Endodermal cell (in vitro differentiated cells): ENCODE results near the gene DHX40. TPM values are rescaled to one million over a fixed set of nuclear protein-coding genes. Genes with fewer than 3 reads are reported as not detected.
A peak's percentile ranks its signal among the peaks of the same experiment; 100 is the strongest.
"Not testable (repeated sequence)": the region's sequence is repeated elsewhere in the genome, so short reads cannot be mapped to it uniquely, and the experiment has no call there.

Experiments
- DNase-seq: peaks from one replicate; pipeline ENCODE4 v3.0.0-alpha.2; 2017
- H3K27ac ChIP-seq: 2 replicates; pipeline ENCODE4 v1.5.1; 2013; ENCODE audit warnings: mild to moderate bottlenecking, low read depth, low read length, moderate library complexity
- H3K27me3 ChIP-seq: 2 replicates; pipeline ENCODE4 v1.6.1; 2013; ENCODE audit warnings: mild to moderate bottlenecking, low read length, moderate library complexity; ENCODE audit not compliant: insufficient read depth, control insufficient read depth, poor library complexity, severe bottlenecking
- H3K36me3 ChIP-seq: 2 replicates; pipeline ENCODE4 v1.7.0; 2013; ENCODE audit warnings: mild to moderate bottlenecking, low read length, moderate library complexity; ENCODE audit not compliant: control insufficient read depth, insufficient read depth
- H3K4me1 ChIP-seq: one replicate; pipeline ENCODE4 v1.7.0; 2013; ENCODE audit warnings: low read length; ENCODE audit not compliant: control insufficient read depth, insufficient read depth
- H3K4me3 ChIP-seq: 2 replicates; pipeline ENCODE4 v1.5.1; 2013; ENCODE audit warnings: mild to moderate bottlenecking, low read length, moderate library complexity
- H3K9ac ChIP-seq: 2 replicates; pipeline ENCODE4 v1.6.1; 2013; ENCODE audit warnings: mild to moderate bottlenecking, low read length, moderate library complexity; ENCODE audit not compliant: poor library complexity, severe bottlenecking; ENCODE audit errors: extremely low read depth
- H3K9me3 ChIP-seq: 2 replicates; pipeline ENCODE4 v1.6.1; 2013; ENCODE audit warnings: mild to moderate bottlenecking, low read length, moderate library complexity; ENCODE audit not compliant: control insufficient read depth
- H3K27ac Mint-ChIP-seq: 2 replicates; pipeline ENCODE4 v1.8.0; 2020; ENCODE audit warnings: mixed read lengths
- H3K27me3 Mint-ChIP-seq: 2 replicates; pipeline ENCODE4 v1.8.0; 2021; ENCODE audit warnings: mild to moderate bottlenecking, mixed read lengths; ENCODE audit not compliant: insufficient read depth
- H3K36me3 Mint-ChIP-seq: 2 replicates; pipeline ENCODE4 v1.8.0; 2020; ENCODE audit warnings: low read depth, mixed read lengths
- H3K4me1 Mint-ChIP-seq: 2 replicates; pipeline ENCODE4 v1.8.0; 2020; ENCODE audit warnings: mixed read lengths
- H3K4me3 Mint-ChIP-seq: 2 replicates; pipeline ENCODE4 v1.8.0; 2020; ENCODE audit warnings: mild to moderate bottlenecking, moderate library complexity, mixed read lengths
- H3K9me3 Mint-ChIP-seq: 2 replicates; pipeline ENCODE4 v1.8.0; 2020; ENCODE audit warnings: mild to moderate bottlenecking, mixed read lengths
- WGBS, 2 experiments: methylation state at CpG; one replicate each; pipeline versions ENCODE4 v1.1.5 to v1.1.7; 2013; ENCODE audit warnings: missing lambda C conversion rate in 2 of 2, mixed read lengths in 1 of 2; ENCODE audit not compliant: insufficient coverage in 1 of 2, insufficient read length in 1 of 2; 5-methylcytosine and 5-hydroxymethylcytosine counted together
- total RNA-seq, 2 donors: library from RNA; stranded (reverse); fragmentation: NEBNext Ultra II Directional in 1 of 2; extraction: Animal tissue kit (Norgen Biotek cat#: 25700) in 1 of 2; gene quantifications; 2 replicates in 1 of 2; 3 replicates in 1 of 2; pipeline ENCODE4 v1.2.1, GENCODE V29; 2021
- TF ChIP-seq, protein P1 (sequence below): fragments of 200-600 bp; sonication (generic); conservative IDR thresholded peaks from 2 replicates; pipeline ENCODE4 v1.5.0; 2021; ENCODE audit warnings: antibody characterized with exemption, mild to moderate bottlenecking

Gene DHX40
- total RNA-seq, 2 donors from 2014 or later: 32.7 to 36.2 TPM

DNA sequence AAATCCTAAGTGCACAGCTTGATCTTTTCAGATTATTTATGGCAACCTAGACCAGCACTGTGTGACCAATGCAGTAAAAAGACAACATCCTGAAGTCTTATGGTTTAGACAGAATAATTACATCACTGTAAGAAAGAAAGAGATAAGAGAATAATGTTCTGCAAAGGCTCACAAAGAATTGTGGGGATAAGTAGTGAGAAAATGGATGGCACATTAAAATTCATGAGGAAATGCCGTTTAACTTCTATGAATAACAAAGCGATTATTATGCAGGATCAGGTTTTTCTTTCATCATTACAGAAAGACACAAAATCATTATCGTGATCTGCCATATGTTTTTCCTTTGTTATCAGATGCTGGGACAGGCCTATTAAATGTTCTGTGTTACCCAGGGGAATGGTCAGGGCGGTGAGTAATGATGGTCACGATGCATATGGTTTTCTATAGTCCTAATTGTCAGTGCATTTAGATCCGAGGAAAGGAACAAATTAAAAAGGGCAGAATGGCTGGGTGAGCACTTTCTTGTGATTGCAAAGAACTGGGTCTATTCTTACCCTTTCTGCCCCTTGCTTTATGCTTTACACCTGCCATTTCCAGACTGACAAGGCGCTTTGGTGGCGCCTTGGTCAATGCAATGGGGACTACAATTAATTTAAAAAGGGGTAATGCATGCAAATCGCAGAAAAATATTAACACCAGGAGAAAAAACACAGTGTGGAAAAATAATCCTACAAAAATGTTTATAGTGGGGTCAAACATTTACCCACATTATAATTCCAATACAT is 18.1 kb upstream of the DHX40 start:
- Histone ChIP-seq H3K36me3 (no peaks in the 10 kb centered on the region), H3K9ac (no peak overlapping the region), H3K4me3 (no peak overlapping the region), H3K27ac (peak overlapping the region; percentile 86), H3K27me3 (no peaks in the 10 kb centered on the region), H3K4me1 (no peaks in the 10 kb centered on the region), H3K9me3 (no peaks in the 10 kb centered on the region)
- H3K9me3 Mint-ChIP-seq: no peaks in the 10 kb centered on the region
- 83 to 94% methylated on average over 6 to 8 of the region's 9 CpGs for WGBS, 2 experiments
- H3K27me3 Mint-ChIP-seq: no peaks in the 10 kb centered on the region
- DNase-seq: no peak
- no peaks in the 10 kb centered on the region for H3K36me3 Mint-ChIP-seq
- TF ChIP-seq, protein P1, sequence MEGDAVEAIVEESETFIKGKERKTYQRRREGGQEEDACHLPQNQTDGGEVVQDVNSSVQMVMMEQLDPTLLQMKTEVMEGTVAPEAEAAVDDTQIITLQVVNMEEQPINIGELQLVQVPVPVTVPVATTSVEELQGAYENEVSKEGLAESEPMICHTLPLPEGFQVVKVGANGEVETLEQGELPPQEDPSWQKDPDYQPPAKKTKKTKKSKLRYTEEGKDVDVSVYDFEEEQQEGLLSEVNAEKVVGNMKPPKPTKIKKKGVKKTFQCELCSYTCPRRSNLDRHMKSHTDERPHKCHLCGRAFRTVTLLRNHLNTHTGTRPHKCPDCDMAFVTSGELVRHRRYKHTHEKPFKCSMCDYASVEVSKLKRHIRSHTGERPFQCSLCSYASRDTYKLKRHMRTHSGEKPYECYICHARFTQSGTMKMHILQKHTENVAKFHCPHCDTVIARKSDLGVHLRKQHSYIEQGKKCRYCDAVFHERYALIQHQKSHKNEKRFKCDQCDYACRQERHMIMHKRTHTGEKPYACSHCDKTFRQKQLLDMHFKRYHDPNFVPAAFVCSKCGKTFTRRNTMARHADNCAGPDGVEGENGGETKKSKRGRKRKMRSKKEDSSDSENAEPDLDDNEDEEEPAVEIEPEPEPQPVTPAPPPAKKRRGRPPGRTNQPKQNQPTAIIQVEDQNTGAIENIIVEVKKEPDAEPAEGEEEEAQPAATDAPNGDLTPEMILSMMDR: no peak
- H3K4me1 Mint-ChIP-seq: no peaks in the 10 kb centered on the region
- H3K27ac Mint-ChIP-seq: no peak overlapping the region
- no peak overlapping the region for H3K4me3 Mint-ChIP-seq

DNA sequence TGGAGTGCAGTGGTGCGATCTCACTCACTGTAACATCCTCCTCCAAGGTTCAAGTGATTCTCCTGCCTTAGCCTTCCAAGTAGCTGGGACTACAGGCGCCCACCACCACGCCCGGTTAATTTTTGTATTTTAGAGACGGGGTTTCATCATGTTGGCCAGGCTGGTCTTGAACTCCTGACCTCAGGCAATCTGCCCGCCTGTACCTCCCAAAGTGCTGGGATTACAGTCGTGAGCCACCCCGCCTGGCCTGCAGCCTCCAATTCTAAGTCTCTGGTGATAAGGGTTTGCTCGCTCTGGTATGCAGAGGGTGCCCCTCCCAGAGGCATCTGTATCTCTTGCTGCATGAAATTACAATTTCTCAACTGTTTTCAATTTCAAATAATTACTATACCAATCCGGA is 16.4 kb upstream of the DHX40 start:
- H3K27ac Mint-ChIP-seq, H3K36me3 ChIP-seq, H3K4me3 Mint-ChIP-seq, H3K4me3 ChIP-seq, H3K9me3 ChIP-seq, H3K27me3 Mint-ChIP-seq, H3K9ac ChIP-seq, H3K27ac ChIP-seq, H3K27me3 ChIP-seq, H3K36me3 Mint-ChIP-seq, H3K9me3 Mint-ChIP-seq, DNase-seq, H3K4me1 Mint-ChIP-seq, H3K4me1 ChIP-seq: not testable (repeated sequence)
- 88 to 92% methylated on average over 8 to 10 of the region's 10 CpGs for WGBS, 2 experiments

DNA sequence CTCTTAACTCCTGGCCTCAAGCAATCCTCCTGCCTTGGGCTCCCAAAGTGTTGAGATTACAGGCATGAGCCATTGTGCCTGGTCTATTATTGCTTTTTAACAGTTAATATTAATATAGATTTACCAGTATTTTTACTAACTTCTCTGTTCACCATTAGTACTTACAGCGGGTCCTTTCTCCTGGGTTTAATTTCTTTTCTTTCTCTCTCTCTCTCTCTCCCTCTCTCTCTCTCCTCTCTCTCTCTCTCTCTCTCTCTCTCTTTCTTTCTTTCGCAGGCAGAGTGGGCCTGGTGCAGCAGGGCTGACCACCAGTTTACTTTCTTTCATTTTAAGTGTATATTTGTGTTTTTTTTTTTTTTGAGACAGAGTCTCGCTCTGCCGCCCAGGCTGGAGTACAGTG is 14.7 kb upstream of the DHX40 start:
- TF ChIP-seq, protein P1: no peak
- Histone ChIP-seq H3K27me3 (no peaks in the 10 kb centered on the region), H3K9ac (no peak overlapping the region), H3K27ac (no peak overlapping the region), H3K36me3 (no peaks in the 10 kb centered on the region), H3K4me1 (no peaks in the 10 kb centered on the region), H3K4me3 (no peak overlapping the region), H3K9me3 (no peaks in the 10 kb centered on the region)
- no peaks in the 10 kb centered on the region for H3K4me1 Mint-ChIP-seq
- WGBS, 2 experiments: 88% methylated on average over 1 of the region's 4 CpGs; no CpG with 5 or more reads in 1 of the 2 experiments
- H3K9me3 Mint-ChIP-seq: no peaks in the 10 kb centered on the region
- DNase-seq: no peak
- H3K27me3 Mint-ChIP-seq: peaks cover 1% of the 10 kb centered on the region
- H3K27ac Mint-ChIP-seq: no peak overlapping the region
- H3K36me3 Mint-ChIP-seq: no peaks in the 10 kb centered on the region
- no peak overlapping the region for H3K4me3 Mint-ChIP-seq
